Stomach (tissue), 4 donors: ENCODE results near the gene MIOS.

Experiments
- EP300 ChIP-seq: sonication (generic); formaldehyde crosslinking; IDR thresholded peaks from one replicate; pipeline ENCODE4 v1.6.1; 2017; ENCODE audit warnings: antibody characterized with exemption
- POLR2A ChIP-seq, 4 donors: fragments of 450-650 bp; IDR thresholded peaks; one replicate each; pipeline ENCODE4 v1.6.1; 2016; ENCODE audit warnings: antibody characterized with exemption in 4 of 4, control low read depth in 2 of 4, mild to moderate bottlenecking in 1 of 4, moderate library complexity in 1 of 4
- POLR2AphosphoS5 ChIP-seq, 3 donors: sonication (generic); formaldehyde crosslinking; IDR thresholded peaks; one replicate each; pipeline ENCODE4 v1.6.1; 2016; ENCODE audit warnings: antibody characterized with exemption in 3 of 3
- TF ChIP-seq, protein P1 (sequence below), 7 experiments: fragments of 450-650 bp in 4 of 7; fragments of 200-600 bp in 3 of 7; sonication (generic) in 3 of 7; IDR thresholded peaks; one replicate each; pipeline ENCODE4 v1.5.1; 2016 to 2019; ENCODE audit warnings: antibody characterized with exemption in 7 of 7, control low read depth in 2 of 7, mild to moderate bottlenecking in 1 of 7

DNA sequence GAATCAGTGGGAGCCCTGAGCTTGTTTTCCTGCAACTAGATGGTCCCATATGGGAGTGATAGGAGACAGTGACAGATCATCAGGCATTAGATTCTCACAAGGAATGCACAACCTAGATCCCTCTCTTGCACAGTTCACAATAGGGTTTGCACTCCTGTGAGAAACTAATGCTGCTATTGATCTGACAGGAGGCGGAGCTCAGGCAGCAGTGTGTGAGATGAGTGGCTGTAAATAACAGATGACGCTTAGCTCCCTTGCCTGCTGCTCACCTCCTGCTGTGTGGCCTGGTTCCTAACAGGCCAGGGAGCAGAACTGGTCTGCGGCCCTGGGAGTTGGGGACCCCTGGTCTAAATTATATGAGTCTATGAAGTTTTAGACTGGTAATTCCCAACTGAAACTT is 3.9 kb downstream of the MIOS start:
- TF ChIP-seq, protein P1, sequence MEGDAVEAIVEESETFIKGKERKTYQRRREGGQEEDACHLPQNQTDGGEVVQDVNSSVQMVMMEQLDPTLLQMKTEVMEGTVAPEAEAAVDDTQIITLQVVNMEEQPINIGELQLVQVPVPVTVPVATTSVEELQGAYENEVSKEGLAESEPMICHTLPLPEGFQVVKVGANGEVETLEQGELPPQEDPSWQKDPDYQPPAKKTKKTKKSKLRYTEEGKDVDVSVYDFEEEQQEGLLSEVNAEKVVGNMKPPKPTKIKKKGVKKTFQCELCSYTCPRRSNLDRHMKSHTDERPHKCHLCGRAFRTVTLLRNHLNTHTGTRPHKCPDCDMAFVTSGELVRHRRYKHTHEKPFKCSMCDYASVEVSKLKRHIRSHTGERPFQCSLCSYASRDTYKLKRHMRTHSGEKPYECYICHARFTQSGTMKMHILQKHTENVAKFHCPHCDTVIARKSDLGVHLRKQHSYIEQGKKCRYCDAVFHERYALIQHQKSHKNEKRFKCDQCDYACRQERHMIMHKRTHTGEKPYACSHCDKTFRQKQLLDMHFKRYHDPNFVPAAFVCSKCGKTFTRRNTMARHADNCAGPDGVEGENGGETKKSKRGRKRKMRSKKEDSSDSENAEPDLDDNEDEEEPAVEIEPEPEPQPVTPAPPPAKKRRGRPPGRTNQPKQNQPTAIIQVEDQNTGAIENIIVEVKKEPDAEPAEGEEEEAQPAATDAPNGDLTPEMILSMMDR (IDR thresholded peaks at IDR 0.05), result no peak
- TF ChIP-seq POLR2A (IDR thresholded peaks at IDR 0.05) (no peak), EP300 (no peak), POLR2AphosphoS5 (IDR thresholded peaks at IDR 0.05) (no peak)
